GM18868 (cell line): Measurements from ENCODE around the gene PPM1F.

Experiments used
- ATAC-seq: cut with Tn5 transposase; IDR thresholded peaks from one replicate; pipeline ENCODE4 v1.9.1; 2021; ENCODE audit warnings: mild to moderate bottlenecking, moderate library complexity; ENCODE audit not compliant: unreplicated experiment

Gene PPM1F, protein sequence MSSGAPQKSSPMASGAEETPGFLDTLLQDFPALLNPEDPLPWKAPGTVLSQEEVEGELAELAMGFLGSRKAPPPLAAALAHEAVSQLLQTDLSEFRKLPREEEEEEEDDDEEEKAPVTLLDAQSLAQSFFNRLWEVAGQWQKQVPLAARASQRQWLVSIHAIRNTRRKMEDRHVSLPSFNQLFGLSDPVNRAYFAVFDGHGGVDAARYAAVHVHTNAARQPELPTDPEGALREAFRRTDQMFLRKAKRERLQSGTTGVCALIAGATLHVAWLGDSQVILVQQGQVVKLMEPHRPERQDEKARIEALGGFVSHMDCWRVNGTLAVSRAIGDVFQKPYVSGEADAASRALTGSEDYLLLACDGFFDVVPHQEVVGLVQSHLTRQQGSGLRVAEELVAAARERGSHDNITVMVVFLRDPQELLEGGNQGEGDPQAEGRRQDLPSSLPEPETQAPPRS

DNA sequence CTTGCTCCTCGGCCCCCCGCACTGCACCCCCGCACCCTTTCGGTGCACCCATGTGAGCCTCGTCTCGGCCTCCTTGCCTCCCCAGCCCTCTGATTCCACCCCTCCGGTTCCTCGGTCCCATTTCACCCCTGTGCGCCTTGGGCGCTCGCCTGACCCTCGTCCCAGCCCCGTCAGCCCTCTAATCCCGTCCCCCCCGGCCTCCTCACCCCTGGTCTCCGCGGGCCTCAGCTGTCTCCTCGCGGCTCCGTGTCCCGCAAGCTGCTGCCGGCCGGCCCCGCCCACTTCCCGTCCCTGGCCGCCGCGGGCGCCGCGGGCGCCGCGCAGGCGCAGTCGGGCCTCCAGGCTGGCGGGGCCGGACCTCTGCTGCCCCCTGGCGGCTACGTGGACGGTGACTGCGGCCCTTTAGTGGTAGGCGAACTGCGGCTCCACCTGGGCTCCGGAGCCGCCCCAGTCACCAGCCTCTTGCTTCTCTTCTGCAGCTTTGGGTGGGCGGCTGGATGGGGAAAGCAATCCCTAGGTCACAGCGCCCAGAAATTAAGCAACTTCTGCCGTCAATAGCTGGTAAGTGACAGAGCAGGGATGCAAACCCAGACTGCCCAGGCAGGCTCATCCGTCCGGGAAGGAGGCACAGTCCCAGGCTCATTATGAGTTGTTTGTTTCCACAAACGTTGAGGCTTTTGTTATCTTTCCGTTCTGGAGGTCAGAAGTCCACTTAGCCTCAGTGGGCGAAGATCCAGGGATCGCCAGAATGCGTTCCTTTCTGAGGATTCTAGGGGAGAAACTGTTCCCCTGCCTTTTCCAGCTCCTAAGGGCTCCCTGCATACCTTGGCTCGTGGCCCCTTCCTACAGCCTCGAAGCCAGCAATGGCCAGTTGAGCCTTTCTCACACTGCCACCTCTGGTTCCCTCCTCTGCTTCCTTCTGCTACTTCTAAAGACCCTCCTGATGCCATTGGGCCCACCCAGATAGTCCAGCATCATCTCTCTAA, at the start of gene PPM1F:
Gene PPM1F, minus strand, starts transcription at position 263 of the 986 bp plus-strand sequence. CDS start 6,800 bp downstream, outside the sequence.
- ATAC-seq: peak; percentile 62

DNA sequence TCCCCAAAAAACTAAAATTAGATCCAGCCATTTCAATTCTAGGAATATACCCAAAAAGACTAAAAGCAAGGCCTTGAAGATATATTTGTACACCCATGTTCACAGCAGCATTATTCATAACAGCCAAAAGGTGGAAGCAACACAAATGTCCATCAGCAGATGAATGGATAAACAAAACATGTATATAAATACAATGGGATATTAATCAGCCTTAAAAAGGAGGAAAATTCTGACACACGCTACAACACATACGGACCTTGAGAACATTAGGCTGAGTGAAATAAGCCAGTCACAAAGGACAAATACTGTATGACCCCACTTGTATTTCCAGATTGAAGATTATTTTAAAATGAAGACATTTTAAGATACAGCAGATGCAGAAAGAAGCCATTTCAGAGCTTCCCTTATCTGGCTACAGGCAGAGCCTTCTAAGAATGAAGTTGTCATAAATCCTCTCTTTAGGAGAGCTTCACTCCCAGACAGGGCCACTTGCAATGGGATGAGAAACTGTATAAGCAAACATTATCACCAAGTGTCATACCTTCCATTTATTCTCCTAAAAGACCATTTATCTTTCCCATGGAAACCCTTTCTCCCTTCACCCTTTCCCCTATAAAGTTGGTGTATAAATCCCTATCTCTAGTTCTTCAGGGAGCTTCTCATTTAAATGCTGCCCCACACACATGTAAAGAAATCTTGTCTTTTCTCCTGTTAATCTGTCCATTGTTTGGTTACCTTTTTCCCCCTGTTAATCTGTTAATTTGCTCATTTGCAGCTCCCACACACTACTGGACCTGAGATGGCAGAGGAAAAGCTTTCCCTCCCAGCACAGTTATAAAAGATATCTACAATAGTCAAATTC, 49.2 kb upstream of the PPM1F start:
- no peak for ATAC-seq

DNA sequence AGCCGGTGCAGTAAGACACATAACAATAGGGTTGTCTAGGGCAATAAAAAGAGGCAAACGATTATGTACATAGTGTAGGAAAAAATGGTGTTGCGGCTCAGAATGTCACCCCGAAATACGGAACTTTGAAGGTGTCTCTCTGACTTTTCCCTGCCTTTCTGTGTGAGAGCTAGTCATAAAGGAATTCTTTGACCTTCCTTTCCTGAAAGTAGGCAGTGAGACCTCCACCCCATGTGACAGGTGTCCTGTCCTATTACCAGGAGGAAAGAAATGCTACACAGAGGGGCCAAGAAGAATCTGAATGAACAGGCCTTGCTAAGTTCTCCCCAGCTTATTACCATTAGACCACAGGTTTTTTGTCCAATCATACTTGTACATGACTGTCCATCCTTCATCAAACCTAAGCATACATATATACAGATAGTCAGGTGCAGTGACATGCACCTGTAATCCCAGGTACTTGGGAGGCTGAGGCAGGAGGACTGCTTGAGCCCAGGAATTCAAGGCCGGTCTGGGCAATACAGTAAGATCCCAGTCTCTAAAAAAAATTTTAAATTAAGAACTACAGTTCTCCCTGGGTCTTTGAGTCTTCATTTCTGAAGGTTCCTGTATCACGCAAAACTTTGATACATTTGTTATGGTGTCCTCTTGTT, 46.1 kb upstream of the PPM1F start:
- ATAC-seq: no peak

DNA sequence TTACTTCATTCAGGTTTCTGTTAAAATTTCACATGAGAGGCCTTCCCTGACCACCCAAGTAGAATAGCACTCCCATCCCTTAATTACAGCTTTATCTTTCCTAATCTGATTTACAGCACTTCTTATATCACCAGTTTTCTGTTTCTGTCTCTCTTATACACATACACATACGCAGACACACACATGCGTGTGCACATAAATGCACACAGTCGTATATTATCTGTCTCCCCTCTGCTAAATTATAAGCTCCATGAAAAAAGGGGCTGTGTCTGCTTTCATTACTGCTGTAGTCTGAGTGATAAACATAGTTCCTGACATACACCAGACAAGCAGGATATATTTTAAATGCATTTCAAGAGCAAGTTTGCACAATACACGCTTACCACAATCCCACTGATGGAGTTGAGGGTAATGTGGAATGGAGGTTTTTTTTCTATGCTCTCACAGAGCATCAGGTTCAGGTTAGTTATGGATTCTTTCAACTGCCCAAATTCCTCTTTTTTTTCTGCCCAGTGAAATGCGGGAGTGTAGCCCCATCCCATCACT, 43.6 kb upstream of the PPM1F start:
- ATAC-seq: no peak

- no peak for ATAC-seq
These were observed 43.0 kb upstream of the PPM1F start for GRCh38 chr22:21995660-21996059.

DNA sequence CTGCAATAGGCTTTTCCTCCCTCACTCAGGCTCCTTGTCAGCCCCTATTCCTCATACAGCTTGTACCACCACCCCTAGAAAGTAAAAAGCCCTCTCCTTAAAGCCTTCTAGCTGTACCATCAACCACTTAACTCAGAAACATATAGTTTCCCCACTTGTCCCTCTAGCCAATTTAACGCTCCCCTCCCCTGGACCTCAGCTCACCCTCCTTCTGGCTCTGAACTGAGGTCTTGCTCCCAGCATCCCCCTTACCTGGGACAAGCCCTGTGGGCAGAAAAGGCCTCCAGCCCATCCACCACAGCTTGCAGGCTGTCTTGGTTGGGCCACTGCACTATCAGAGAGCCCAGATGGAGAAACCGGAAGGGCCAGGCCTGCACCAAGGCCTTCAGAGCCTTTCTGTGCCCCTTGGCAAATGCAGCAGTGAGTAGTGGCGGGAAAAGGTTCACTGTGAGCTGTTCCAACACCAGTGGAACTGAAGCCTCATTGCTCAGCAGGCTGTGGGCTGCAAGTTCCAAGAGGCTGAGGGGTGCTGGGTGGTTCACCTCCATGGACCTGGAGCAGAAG, 42.3 kb upstream of the PPM1F start:
- no peak for ATAC-seq

DNA sequence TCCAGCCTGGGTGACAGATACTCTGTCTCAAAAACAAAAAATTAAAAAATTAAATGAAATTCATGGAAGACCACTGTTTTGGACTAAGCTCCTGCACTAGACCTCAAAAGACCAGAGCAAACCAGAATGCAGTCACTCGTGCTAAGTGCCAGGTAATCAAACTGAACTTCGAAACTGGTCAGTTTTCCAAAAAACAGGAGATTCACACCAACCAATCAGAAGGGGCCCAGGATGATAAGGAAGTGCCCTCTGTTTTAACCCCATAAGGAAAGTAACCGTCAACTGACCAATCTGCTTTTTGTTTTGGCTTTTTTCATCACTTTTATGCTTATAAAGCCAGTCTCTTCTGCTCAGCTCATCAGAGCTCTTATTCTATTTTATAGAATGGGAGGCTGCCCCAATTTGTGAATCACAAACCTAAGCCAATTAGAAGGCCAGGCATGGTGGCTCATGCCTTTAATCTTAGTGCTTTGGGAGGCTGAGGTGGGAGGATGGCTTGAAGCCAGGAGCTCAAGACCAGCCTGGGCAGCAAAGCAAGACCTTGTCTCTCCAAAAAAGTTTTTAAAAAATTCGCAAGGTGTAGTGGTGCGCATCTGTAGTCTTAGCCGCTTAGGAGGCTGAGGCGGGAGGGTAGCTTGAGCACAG, 40.1 kb upstream of the PPM1F start:
- ATAC-seq: no peak

DNA sequence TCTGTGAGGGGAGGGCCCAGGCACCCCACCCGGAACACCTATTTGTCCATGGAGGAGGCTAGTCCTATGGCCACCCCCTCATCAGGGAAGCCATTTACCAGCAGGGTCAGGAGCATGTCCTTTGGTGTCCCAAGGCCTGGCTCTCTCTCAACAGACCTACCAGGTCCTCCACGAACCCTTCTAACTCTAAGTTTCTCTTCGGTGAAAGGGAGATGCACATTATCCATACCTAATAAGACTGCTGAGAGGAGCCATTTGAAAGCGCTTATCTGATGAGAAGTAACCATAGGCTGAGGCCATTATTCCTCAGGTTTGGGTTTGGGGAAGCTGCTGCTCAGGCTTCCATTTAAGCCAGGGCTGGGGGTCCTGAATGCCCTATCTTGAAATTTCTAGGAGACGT, 39.1 kb upstream of the PPM1F start:
- no peak for ATAC-seq

- no peak for ATAC-seq
These were observed 38.6 kb upstream of the PPM1F start for GRCh38 chr22:21991304-21991596.

DNA sequence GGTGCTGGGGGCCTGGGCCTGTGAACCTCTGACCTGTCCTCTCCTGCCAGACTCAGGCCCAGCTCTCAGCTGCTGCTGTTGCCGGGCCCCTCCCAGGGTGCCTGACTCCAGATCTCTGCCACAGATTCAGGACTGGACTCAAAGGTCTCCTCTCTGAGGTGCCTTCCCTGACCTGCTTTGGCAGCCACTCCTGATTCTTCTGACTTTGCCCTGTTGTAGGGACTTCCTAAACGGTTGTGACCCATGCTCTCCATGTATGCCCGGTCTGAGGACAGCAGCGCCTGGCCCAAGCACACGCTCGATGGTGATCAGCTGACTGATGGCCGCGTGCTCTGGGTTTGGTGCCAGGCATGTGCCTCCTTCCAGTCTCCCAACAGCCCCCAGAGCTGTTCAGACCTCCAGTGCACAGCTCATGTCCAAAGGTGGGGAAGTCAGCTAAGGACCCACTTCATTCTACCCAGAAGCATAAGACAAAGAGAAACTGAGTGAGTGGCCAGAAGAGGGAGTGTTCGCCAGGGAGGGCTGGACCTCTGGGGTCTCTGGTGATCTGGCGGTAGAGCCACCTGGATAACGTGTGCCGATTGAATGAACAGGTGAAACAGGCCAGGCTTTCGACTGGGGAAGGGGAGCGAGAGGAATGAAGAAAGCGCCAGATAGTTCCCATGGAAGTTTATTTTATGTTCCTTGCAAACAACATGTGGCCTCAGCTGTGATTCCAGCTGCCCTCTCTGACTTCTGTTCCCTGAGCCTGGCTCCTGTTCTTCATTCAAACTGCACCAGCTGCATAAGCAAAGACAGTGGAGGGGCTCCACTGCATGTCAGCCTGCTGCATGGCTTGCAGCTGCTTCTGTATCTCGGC, 38.0 kb upstream of the PPM1F start:
- ATAC-seq: no peak

DNA sequence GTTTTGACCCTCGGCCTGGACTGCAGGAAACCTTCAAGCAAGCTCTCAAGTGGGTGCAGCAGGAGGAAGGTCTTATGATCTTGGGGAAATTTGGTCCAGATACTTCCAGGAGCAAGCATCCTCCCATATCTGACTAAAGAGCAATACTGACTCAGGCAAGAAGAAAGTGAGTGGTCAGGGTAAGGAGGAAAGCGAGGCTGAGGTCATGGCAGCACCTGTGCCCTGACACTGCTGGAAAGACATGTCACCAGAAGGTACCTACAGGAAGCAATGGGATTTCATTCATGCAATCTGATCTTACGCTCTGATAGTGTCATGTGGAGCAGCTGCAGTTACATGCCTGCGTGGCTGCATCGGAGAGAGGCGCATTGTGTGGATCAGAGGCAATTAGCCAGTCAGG, 36.4 kb upstream of the PPM1F start:
- ATAC-seq: no peak

DNA sequence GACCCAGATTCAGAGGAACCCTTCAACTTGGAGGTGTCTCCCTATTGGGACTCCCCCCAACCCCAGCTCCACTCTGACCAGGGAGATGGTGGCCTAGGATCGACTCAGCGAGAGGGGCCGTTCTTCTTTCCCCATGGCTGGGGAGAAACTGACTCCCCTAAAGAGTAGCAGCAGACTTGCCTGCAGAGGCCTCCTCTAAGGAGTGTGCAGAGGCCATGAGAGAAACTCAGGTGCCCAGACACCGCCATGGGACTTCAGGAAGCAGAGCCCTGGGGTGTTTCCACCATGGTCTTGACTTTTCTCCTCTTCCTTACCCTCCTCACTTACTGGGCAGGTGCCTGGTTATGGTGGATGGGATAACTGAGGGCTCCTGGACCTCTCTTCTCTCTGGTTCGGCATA, 32.6 kb upstream of the PPM1F start:
- ATAC-seq: no peak

DNA sequence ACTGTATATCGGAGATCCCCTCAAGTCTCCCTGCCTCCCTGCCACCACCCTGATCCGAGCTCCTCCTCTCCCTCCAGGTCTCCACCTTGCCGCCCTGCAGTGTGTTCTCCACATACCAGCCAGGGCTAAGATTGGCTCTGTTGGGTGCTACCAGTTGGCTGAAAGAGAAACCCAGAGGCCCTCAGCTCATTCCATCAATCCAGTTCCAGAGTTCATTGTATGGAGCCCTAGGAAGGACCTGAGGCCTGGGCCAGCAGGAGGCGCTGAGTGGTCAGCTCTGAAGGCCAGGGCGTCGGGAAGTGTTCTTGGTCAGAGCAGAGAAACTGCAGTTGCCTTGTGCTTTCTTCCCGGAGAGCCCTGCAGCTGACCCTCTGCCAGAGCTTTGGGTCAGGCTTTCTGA, 32.1 kb upstream of the PPM1F start:
- no peak for ATAC-seq

DNA sequence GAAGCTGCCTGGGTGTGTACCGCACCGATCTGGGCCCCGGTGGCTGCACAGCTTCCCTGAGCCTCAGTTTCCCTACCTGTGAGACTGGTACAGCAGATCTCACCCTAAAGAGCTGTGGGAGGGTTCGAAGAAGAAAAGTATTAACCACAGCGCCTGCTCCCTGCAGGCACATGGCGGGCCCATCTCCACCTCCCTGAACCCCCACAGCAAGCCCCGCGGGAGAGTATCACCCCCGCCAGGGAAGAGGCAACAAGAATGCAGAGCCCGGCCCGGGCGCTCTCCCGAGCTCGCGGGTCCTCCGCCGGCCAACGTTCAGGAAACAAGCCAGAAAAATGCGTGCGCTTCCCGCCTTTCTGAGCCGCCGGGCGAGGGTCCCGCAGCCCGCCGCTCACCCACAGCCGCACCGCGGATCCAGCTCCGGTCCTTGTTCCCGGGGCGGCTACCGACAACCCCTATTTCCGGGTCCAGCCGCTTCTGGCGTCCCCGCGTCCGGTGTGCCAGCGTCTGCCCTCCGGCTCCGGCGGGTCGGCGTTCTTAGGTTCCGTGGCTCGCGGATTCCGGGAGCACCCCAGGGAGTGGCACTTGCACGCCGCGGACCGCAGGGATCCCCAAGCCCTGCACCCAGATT, 29.8 kb upstream of the PPM1F start, which contains the start of gene TOP3B:
Gene TOP3B, minus strand, starts transcription at position 450 of the 628 bp plus-strand sequence. CDS start 7,078 bp downstream, outside the sequence.
- peak; percentile 48 for ATAC-seq

GRCh38 chr22:21981874-21982273, 29.2 kb upstream of the PPM1F start:
- no peak for ATAC-seq

DNA sequence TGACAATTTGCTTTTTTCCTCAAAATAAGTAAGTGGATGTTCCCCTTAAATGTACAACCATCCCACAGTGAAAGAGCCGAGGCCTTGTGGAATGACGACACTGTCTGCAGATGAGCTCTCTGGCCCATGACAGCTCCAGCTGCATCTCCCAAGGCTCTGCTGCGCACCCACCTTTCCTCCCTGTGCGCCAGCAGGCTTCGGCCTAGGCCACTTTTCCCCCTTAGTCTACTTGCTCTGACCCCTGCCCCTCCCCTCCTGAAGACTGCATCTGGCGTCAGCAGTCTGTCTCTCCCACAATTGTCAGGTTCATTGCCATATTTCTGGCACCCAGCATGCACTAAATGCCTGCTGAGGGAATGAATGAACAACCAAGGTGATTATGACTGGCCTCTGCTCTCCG, 27.9 kb upstream of the PPM1F start:
- no peak for ATAC-seq

DNA sequence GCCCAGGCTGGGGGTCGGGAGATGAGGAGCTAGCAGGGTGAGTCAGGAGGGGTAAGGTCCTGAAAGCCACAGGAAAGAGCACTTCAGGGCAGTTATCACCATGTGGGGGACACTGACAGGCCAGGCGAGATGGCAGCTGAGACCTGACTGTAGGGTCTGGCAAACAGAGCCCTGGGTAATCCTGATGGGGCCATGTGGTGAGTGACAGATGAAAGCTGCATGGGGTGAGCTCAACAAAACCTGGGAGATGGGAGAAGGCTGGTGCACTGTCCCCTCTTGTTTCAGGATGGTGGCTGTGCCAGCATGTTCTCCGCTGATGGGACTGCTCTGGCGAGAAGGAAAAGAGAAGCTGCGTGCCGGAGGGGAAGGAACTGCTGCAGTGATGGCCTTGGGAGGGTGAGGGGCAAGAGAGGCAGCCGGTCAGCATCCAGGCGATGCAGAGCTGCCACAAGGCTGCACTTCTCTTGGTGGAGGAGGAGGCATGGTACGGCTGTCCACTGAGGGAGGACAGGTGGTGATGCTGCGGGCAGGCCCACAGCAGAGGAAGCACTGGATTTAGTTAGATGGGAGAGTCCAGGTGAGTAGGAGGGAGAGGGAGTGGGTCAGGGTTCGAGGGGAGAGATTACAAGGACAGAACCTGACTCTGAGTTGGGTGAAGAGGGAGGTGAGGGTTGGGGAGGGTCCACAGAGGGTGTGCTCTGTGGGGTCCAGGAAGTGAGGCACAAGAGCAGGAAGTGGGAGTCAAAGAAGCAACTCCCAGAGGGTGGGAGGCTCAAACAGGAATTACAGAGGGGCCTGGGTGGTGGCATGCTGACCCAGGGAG, 26.1 kb upstream of the PPM1F start:
- no peak for ATAC-seq
